OCI-LY7 (cell line): ENCODE measurements around the gene MUC15. TPM values are rescaled to one million over a fixed set of nuclear protein-coding genes. Genes with fewer than 3 reads are reported as not detected.
"Not testable (repeated sequence)": the region's sequence is repeated elsewhere in the genome, so short reads cannot be mapped to it uniquely, and the experiment has no call there.

Source experiments
- BruUV-seq: library from RNA; stranded (reverse); fragments of 400-500 nt; replicated peaks from 2 replicates; lab custom pipeline; 2021; lab: Mats Ljungman, UMichigan
- CTCF ChIA-PET: fragments of 300-600 bp; sonication (Branson Sonifier 250); formaldehyde crosslinking; loops from one replicate; lab custom pipeline; 2022; ENCODE audit warnings: antibody characterized with exemption; ENCODE audit not compliant: unreplicated experiment; lab: Charles Lee
- POLR2A ChIA-PET: fragments of 300-600 bp; sonication (Branson Sonifier 250); formaldehyde crosslinking; loops from one replicate; lab custom pipeline; 2022; ENCODE audit warnings: antibody characterized with exemption; lab: Charles Lee
- DNase-seq: peaks from one replicate; pipeline ENCODE4 v3.0.0-alpha.2; 2015; ENCODE audit warnings: low spot score
- H2AFZ ChIP-seq: fragments of 200-600 bp; sonication (generic), shearing (Covaris generic); 2 replicates; pipeline ENCODE4 v1.6.1; 2014; ENCODE audit warnings: mild to moderate bottlenecking, antibody characterized with exemption, low read length, moderate library complexity
- H3K27ac ChIP-seq: fragments of 200-600 bp; sonication (generic); 2 replicates; pipeline ENCODE4 v1.5.1; 2014; ENCODE audit warnings: mixed run types, low read depth, mild to moderate bottlenecking, moderate library complexity, low read length, inconsistent platforms; ENCODE audit not compliant: poor library complexity, severe bottlenecking
- H3K36me3 ChIP-seq: fragments of 200-600 bp; sonication (generic); 2 replicates; pipeline ENCODE4 v1.6.1; 2014; ENCODE audit warnings: mild to moderate bottlenecking, antibody characterized with exemption, low read length, moderate library complexity, mixed read lengths; ENCODE audit not compliant: insufficient read depth
- H3K4me1 ChIP-seq: fragments of 200-600 bp; sonication (generic); 2 replicates; pipeline ENCODE4 v1.5.1; 2014; ENCODE audit warnings: mild to moderate bottlenecking, low read length; ENCODE audit not compliant: insufficient read depth, poor library complexity, severe bottlenecking
- H3K4me2 ChIP-seq: fragments of 200-600 bp; sonication (generic); 2 replicates; pipeline ENCODE4 v1.6.1; 2014; ENCODE audit warnings: mild to moderate bottlenecking, low read length
- H3K4me3 ChIP-seq: fragments of 200-600 bp; sonication (generic); 2 replicates; pipeline ENCODE4 v1.5.1; 2014; ENCODE audit warnings: mild to moderate bottlenecking, low read depth, low read length; ENCODE audit not compliant: poor library complexity, severe bottlenecking
- H3K79me2 ChIP-seq: fragments of 200-600 bp; sonication (generic); 2 replicates; pipeline ENCODE4 v1.6.1; 2016; ENCODE audit warnings: low read depth, mild to moderate bottlenecking, low read length, moderate library complexity, mixed read lengths; ENCODE audit not compliant: insufficient read depth
- H3K9me2 ChIP-seq: fragments of 200-600 bp; sonication (generic); 2 replicates; pipeline ENCODE4 v1.6.1; 2016; ENCODE audit warnings: mild to moderate bottlenecking, low read length, mixed read lengths; ENCODE audit not compliant: insufficient read depth
- H3K9me3 ChIP-seq: fragments of 200-600 bp; sonication (generic); 2 replicates; pipeline ENCODE4 v1.6.1; 2014; ENCODE audit warnings: mild to moderate bottlenecking, mixed run types, low read length, mixed read lengths
- H4K20me1 ChIP-seq: fragments of 200-600 bp; sonication (generic); 2 replicates; pipeline ENCODE4 v1.6.1; 2014; ENCODE audit warnings: mild to moderate bottlenecking, antibody characterized with exemption, low read length, moderate library complexity, mixed read lengths; ENCODE audit not compliant: insufficient read depth
- CTCF ChIP-seq: fragments of 200-600 bp; sonication (generic); conservative IDR thresholded peaks from 2 replicates; pipeline ENCODE4 v1.5.1; 2014; ENCODE audit warnings: mild to moderate bottlenecking, antibody characterized with exemption, low read length, moderate library complexity, mixed read lengths
- EZH2phosphoT487 ChIP-seq: fragments of 200-600 bp; sonication (generic); IDR thresholded peaks from 2 replicates; pipeline ENCODE4 v1.6.1; 2018; ENCODE audit warnings: low read depth, borderline replicate concordance, mild to moderate bottlenecking, mixed run types, antibody characterized with exemption, low read length, moderate library complexity, mixed read lengths
- intact Hi-C: fragments of 100-400 bp; cut with micrococcal nuclease; formaldehyde crosslinking; loops from one replicate; pipeline ENCODE4 v1.10.0; 2022; ENCODE audit not compliant: unreplicated experiment
- total RNA-seq, 2 experiments: library from RNA; depleted of rRNA in 1 of 2; stranded (reverse); fragments of >200 nt in 1 of 2; shearing (Covaris generic) in 1 of 2; gene quantifications; 2 replicates each; pipeline ENCODE4 v1.2.3, GENCODE V29; 2014 to 2022

The MUC15 gene
- total RNA-seq, 2 experiments from 2014 or later = not detected

GRCh38 chr11:26595207-26595865 is 23.3 kb upstream of the MUC15 start:
- DNase-seq, H4K20me1 ChIP-seq, H3K4me1 ChIP-seq, H3K4me3 ChIP-seq, H3K9me2 ChIP-seq, BruUV-seq, POLR2A ChIA-PET, H3K27ac ChIP-seq, H3K36me3 ChIP-seq, intact Hi-C loops, H3K9me3 ChIP-seq, H3K79me2 ChIP-seq, CTCF ChIA-PET, H3K4me2 ChIP-seq, H2AFZ ChIP-seq: not testable (repeated sequence)

GRCh38 chr11:26593691-26594090 is 21.6 kb upstream of the MUC15 start:
- Histone ChIP-seq H3K27ac (no peak overlapping the region), H3K79me2 (no peaks in the 10 kb centered on the region), H3K36me3 (no peaks in the 10 kb centered on the region), H3K9me2 (no peaks in the 10 kb centered on the region), H4K20me1 (no peaks in the 10 kb centered on the region), H3K4me3 (no peak overlapping the region), H3K9me3 (no peaks in the 10 kb centered on the region), H2AFZ (no peak overlapping the region), H3K4me2 (no peak overlapping the region), H3K4me1 (no peaks in the 10 kb centered on the region)
- TF ChIP-seq CTCF (no peak), EZH2phosphoT487 (no peak)
- POLR2A ChIA-PET = no interaction called here
- intact Hi-C loops = no loop called here
- DNase-seq = no peak
- BruUV-seq = no TSS peak
- CTCF ChIA-PET = no interaction called here

GRCh38 chr11:26587073-26587472 is 15.0 kb upstream of the MUC15 start:
- CTCF ChIA-PET = no interaction called here
- H4K20me1 ChIP-seq = no peaks in the 10 kb centered on the region

More at GRCh38 chr11:26587073-26587472, 15.0 kb upstream of the MUC15 start:
- no peak for DNase-seq
- no peak overlapping the region for H3K4me2 ChIP-seq
- H3K79me2 ChIP-seq = no peaks in the 10 kb centered on the region
- no peak overlapping the region for H3K27ac ChIP-seq
- no TSS peak for BruUV-seq
- POLR2A ChIA-PET = interaction anchor here (0.6 kb wide), 1 partner anchor 108 kb away, joined by 4 read pairs; no protein-coding TSS in a partner anchor
- H3K36me3 ChIP-seq = no peaks in the 10 kb centered on the region
- H2AFZ ChIP-seq = no peak overlapping the region
- H3K4me3 ChIP-seq = no peak overlapping the region
- no peaks in the 10 kb centered on the region for H3K9me2 ChIP-seq
- H3K9me3 ChIP-seq = no peaks in the 10 kb centered on the region
- no peak for TF ChIP-seq CTCF
- TF ChIP-seq EZH2phosphoT487 = no peak
- H3K4me1 ChIP-seq = no peaks in the 10 kb centered on the region
- intact Hi-C loops = no loop called here
